Measurements from ENCODE around the gene ATP5MK.
"Not testable (repeated sequence)": the region's sequence is repeated elsewhere in the genome, so short reads cannot be mapped to it uniquely, and the experiment has no call there.

- not testable (repeated sequence) for TF ChIP-seq NFYB (CRISPR knock-in tag; conservative IDR thresholded peaks at IDR 0.05; ENCODE audit: low read depth); CTCF (IDR thresholded peaks at IDR 0.05); ZNF219 (CRISPR knock-in tag; IDR thresholded peaks at IDR 0.05; ENCODE audit: borderline replicate concordance); CREM (CRISPR knock-in tag; IDR thresholded peaks at IDR 0.05); NR1H2 (CRISPR knock-in tag; IDR thresholded peaks at IDR 0.05); JUN (CRISPR knock-in tag; IDR thresholded peaks at IDR 0.05); ATF6 (CRISPR knock-in tag; IDR thresholded peaks at IDR 0.05); CREB1 (CRISPR knock-in tag; IDR thresholded peaks at IDR 0.05)
Measured at GRCh38 chr10:103354567-103354966, 41.7 kb downstream of the ATP5MK start.
